A549 (cell line): ENCODE data around the gene SLC35A3.

ENCODE experiments used
- CHD2 ChIP-seq: fragments of 150-350 bp; IDR thresholded peaks from 2 replicates; pipeline ENCODE4 v1.6.1; 2014; ENCODE audit warnings: low read length; ENCODE audit not compliant: partially characterized antibody
- CTCF ChIP-seq: fragments of >200 bp; sonication (Bioruptor Twin); formaldehyde crosslinking; IDR thresholded peaks from 3 replicates; pipeline ENCODE4 v1.5.1; 2016
- EP300 ChIP-seq, 2 experiments: fragments of >200 bp; sonication (Bioruptor Twin); formaldehyde crosslinking; IDR thresholded peaks; 2 replicates in 1 of 2; 3 replicates in 1 of 2; pipeline ENCODE4 v1.6.1; 2016 to 2017

DNA sequence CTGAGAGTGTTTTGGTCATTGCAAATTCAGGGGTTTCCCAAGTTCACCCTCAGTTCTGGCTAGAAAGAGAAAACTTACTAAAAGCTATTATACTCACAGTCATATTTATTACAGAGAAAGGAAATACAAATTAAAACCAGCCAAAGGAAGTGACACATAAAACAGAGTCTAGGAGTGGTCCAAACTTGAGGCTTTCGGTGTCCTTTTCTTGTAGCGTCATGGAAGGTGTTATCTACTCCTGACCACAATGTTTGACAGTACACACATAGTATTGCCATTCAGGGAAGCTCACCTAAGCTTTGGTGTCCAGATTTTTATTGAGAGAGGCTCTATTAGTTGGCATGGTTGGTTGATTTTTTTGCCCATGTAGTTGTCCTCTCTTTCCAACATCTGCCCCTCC, 59.0 kb downstream of the SLC35A3 start:
- TF ChIP-seq CTCF (no peak), EP300 (IDR thresholded peaks at IDR 0.05) (no peak), CHD2 (no peak)
